KOPT-K1 (cell line): ENCODE data around the gene CAPN2.

Source experiments
- H3K27ac ChIP-seq: fragments of 200-600 bp; sonication (generic); 2 replicates; pipeline ENCODE4 v1.5.1; 2016; ENCODE audit warnings: antibody characterized with exemption, mild to moderate bottlenecking, low read depth, low read length; ENCODE audit not compliant: poor library complexity, severe bottlenecking
- H3K36me3 ChIP-seq: fragments of 200-600 bp; sonication (generic); 2 replicates; pipeline ENCODE4 v1.5.1; 2017; ENCODE audit warnings: antibody characterized with exemption, mild to moderate bottlenecking, low read length, moderate library complexity; ENCODE audit not compliant: insufficient read depth
- H3K9me3 ChIP-seq: fragments of 200-600 bp; sonication (generic); 2 replicates; pipeline ENCODE4 v1.5.1; 2017; ENCODE audit warnings: antibody characterized with exemption, low read length, mild to moderate bottlenecking; ENCODE audit not compliant: insufficient read depth, poor library complexity, severe bottlenecking

The CAPN2 gene

DNA sequence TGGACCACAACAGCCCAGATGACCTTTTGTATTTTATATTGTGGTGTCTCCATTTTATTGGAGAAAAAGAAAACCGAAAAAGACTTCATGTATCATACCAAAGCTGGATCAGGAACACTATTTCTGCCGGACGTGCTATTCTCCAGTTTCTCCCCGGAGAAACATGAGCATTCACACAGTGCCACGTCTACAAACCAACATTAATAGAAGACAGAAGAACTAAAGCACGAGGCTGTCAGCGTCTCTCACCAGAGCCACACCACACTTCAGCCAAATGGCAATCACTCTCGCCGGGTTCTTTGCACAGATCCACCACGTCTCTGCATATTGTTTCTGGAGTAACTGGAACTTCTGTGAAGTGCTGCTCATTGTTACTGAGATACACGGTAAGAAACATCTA is 108.6 kb downstream of the CAPN2 start:
- H3K27ac ChIP-seq = no peak overlapping the region
- H3K36me3 ChIP-seq = peaks cover 46% of the 10 kb centered on the region
- no peaks in the 10 kb centered on the region for H3K9me3 ChIP-seq

DNA sequence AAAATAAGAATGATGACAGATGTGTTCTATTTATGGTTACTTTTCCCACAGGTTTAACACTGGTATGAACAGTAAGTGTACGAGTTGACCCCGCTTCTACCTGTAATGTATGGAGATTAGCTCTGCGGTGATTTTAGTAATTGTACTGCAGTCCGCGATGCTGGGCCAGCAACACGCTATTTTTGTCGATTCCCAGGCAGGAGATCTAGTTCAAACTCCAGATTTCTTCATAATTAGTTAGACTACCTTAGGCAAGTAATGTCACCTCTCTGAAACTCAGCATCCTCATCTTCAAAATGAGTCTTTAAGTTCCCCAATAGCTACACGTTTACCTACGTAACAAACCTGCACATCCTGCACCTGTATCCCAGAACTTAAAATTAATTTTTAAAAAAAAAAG is 111.9 kb downstream of the CAPN2 start:
- peaks cover 22% of the 10 kb centered on the region for H3K36me3 ChIP-seq
- H3K9me3 ChIP-seq = no peaks in the 10 kb centered on the region
- H3K27ac ChIP-seq = no peak overlapping the region

DNA sequence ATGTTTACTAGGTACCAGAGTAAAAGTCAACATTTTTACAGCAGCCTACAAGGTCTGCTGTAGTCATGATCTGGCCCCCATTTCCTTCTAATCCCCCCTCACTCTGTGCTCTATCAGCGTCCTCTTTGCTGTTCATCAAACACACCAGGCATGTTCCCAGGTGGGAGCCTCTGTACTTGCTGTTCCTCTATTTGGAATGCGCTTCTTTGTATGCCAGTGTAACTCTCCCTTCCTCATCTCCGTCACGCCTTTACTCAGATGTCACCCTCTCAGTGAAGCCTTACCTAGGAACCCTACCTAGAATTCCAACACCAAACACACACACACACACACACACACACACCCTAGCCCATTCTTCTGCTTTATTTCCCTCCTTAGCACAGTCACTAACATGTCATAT is 112.4 kb downstream of the CAPN2 start:
- no peaks in the 10 kb centered on the region for H3K9me3 ChIP-seq
- H3K27ac ChIP-seq = no peak overlapping the region
- peaks cover 18% of the 10 kb centered on the region for H3K36me3 ChIP-seq
